Bronchial epithelial cell (primary cell): ENCODE measurements around the gene ASPG. TPM values are rescaled to one million over a fixed set of nuclear protein-coding genes. Genes with fewer than 3 reads are reported as not detected.

Experiments used
- DNase-seq: peaks from one replicate; pipeline ENCODE4 v3.0.0-alpha.2; 2010; ENCODE audit warnings: low read depth
- FAIRE-seq: peaks from 2 replicates; lab custom pipeline; 2011; peaks lifted over from hg19 to GRCh38; lab: Jason Lieb, UNC
- H3K27me3 ChIP-seq: 2 replicates; pipeline ENCODE4 v1.5.1; 2011; ENCODE audit warnings: low read length; ENCODE audit not compliant: control insufficient read depth, insufficient read depth
- H3K36me3 ChIP-seq: 2 replicates; pipeline ENCODE4 v1.5.1; 2011; ENCODE audit warnings: low read length; ENCODE audit not compliant: control insufficient read depth, insufficient read depth
- H3K4me3 ChIP-seq: 2 replicates; pipeline ENCODE4 v1.5.1; 2011; ENCODE audit warnings: mild to moderate bottlenecking, low read depth, low read length, control low read depth
- CTCF ChIP-seq: IDR thresholded peaks from 2 replicates; pipeline ENCODE4 v1.5.1; 2011; ENCODE audit warnings: mild to moderate bottlenecking, moderate library complexity, low read length, control low read depth, inconsistent platforms; ENCODE audit not compliant: insufficient read depth, severe bottlenecking
- total RNA-seq: library from RNA; depleted of rRNA; stranded (reverse); fragments of >200 nt; gene quantifications from 2 replicates; pipeline ENCODE4 v1.2.1, GENCODE V29; 2014

ASPG gene
- total RNA-seq, 1 donor from 2014 or later, result 0.53 TPM

- FAIRE-seq (no peak), DNase-seq (no peak)
- Histone ChIP-seq H3K27me3 (peaks cover 2% of the 10 kb centered on the region), H3K36me3 (no peaks in the 10 kb centered on the region), H3K4me3 (no peak overlapping the region)
- no peak for TF ChIP-seq CTCF
Observed at GRCh38 chr14:104086661-104087461, 1.4 kb downstream of the ASPG start.

- H3K4me3 ChIP-seq, result no peak overlapping the region
- no peaks in the 10 kb centered on the region for H3K36me3 ChIP-seq
- DNase-seq (no peak), FAIRE-seq (no peak)
- no peaks in the 10 kb centered on the region for H3K27me3 ChIP-seq
- TF ChIP-seq CTCF, result no peak
Observed at GRCh38 chr14:104087505-104087904, 2.0 kb downstream of the ASPG start.

- Histone ChIP-seq H3K4me3 (no peak overlapping the region), H3K36me3 (no peaks in the 10 kb centered on the region), H3K27me3 (no peaks in the 10 kb centered on the region)
- no peak for TF ChIP-seq CTCF
- DNase-seq (no peak), FAIRE-seq (no peak)
Observed at GRCh38 chr14:104087981-104088850, 2.7 kb downstream of the ASPG start.

- Histone ChIP-seq H3K4me3 (no peak overlapping the region), H3K27me3 (no peaks in the 10 kb centered on the region), H3K36me3 (no peaks in the 10 kb centered on the region)
- no peak for FAIRE-seq
- no peak for TF ChIP-seq CTCF
- no peak for DNase-seq
Observed at GRCh38 chr14:104090071-104090748, 4.7 kb downstream of the ASPG start.

GRCh38 chr14:104091061-104091926 lies 5.8 kb downstream of the ASPG start:
- no peaks in the 10 kb centered on the region for H3K27me3 ChIP-seq

More at GRCh38 chr14:104091061-104091926, 5.8 kb downstream of the ASPG start:
- Histone ChIP-seq H3K4me3 (no peak overlapping the region), H3K36me3 (no peaks in the 10 kb centered on the region)
- FAIRE-seq (no peak), DNase-seq (no peak)
- no peak for TF ChIP-seq CTCF
